Panc1 (cell line): Measurements from ENCODE around the gene DQX1. TPM values are rescaled to one million over a fixed set of nuclear protein-coding genes. Genes with fewer than 3 reads are reported as not detected.

Experiments
- ATAC-seq: fragments of 200-7000 bp; cut with Tn5 transposase; 2 replicates; pipeline ENCODE4 v1.9.1; 2020; ENCODE audit warnings: mild to moderate bottlenecking, moderate library complexity
- BruUV-seq: library from RNA; stranded (reverse); fragments of 400-500 nt; replicated peaks from 2 replicates; lab custom pipeline; 2021; lab: Mats Ljungman, UMichigan
- CTCF ChIA-PET: fragments of 300-600 bp; sonication (Branson Sonifier 250); formaldehyde crosslinking; loops from one replicate; lab custom pipeline; 2022; ENCODE audit warnings: antibody characterized with exemption; lab: Charles Lee
- POLR2A ChIA-PET: fragments of 300-600 bp; sonication (Branson Sonifier 250); formaldehyde crosslinking; loops from one replicate; lab custom pipeline; 2022; ENCODE audit warnings: antibody characterized with exemption; lab: Charles Lee
- DNase-seq: peaks from one replicate; pipeline ENCODE4 v3.0.0-alpha.2; 2010; ENCODE audit warnings: low read depth, low spot score
- H3K27ac ChIP-seq: 2 replicates; pipeline ENCODE4 v1.5.1; 2011; ENCODE audit warnings: mild to moderate bottlenecking, low read length, inconsistent platforms
- H3K27me3 ChIP-seq: fragments of 200-500 bp; sonication (Bioruptor generic); 2 replicates; pipeline ENCODE4 v1.6.0; 2014; ENCODE audit warnings: low read length, inconsistent platforms; ENCODE audit not compliant: control insufficient read depth, insufficient read depth
- H3K36me3 ChIP-seq: fragments of 200-500 bp; sonication (Bioruptor generic); 2 replicates; pipeline ENCODE4 v1.5.1; 2014; ENCODE audit warnings: inconsistent platforms, mild to moderate bottlenecking, low read length, moderate library complexity; ENCODE audit not compliant: control insufficient read depth, insufficient read depth
- H3K4me1 ChIP-seq: 2 replicates; pipeline ENCODE4 v1.5.1; 2011; ENCODE audit warnings: inconsistent platforms, mild to moderate bottlenecking, low read length, moderate library complexity; ENCODE audit not compliant: control insufficient read depth, insufficient read depth
- H3K4me3 ChIP-seq, 2 experiments: 2 replicates each; pipeline ENCODE4 v1.5.1; 2011 to 2012; ENCODE audit warnings: low read depth in 2 of 2, low read length in 2 of 2, mild to moderate bottlenecking in 2 of 2, inconsistent platforms in 1 of 2, moderate library complexity in 1 of 2
- H3K9me3 ChIP-seq: fragments of 200-500 bp; sonication (Bioruptor generic); 2 replicates; pipeline ENCODE4 v1.5.1; 2014; ENCODE audit warnings: low read depth, mild to moderate bottlenecking, inconsistent platforms, low read length, moderate library complexity; ENCODE audit not compliant: control insufficient read depth, insufficient read depth
- CTCF ChIP-seq: fragments of 450-650 bp; IDR thresholded peaks from 2 replicates; pipeline ENCODE4 v1.5.1; 2017; ENCODE audit warnings: mild to moderate bottlenecking
- POLR2AphosphoS5 ChIP-seq: IDR thresholded peaks from 2 replicates; pipeline ENCODE4 v1.6.1; 2012; ENCODE audit warnings: mild to moderate bottlenecking, low read depth, low read length, moderate library complexity
- SIN3A ChIP-seq: IDR thresholded peaks from 2 replicates; pipeline ENCODE4 v1.6.1; 2012; ENCODE audit warnings: low read depth, mild to moderate bottlenecking, low read length, moderate library complexity, borderline replicate concordance; ENCODE audit not compliant: insufficient read depth
- TCF7L2 ChIP-seq: IDR thresholded peaks from 2 replicates; pipeline ENCODE4 v1.6.1; 2011; ENCODE audit warnings: mild to moderate bottlenecking, low read depth, low read length, inconsistent platforms
- in situ Hi-C: cut with HindIII; loops from 2 replicates; pipeline ENCODE4 v1.10.0; 2016; ENCODE audit warnings: low sequenced_read_pairs, low pct_unique_long_range_greater_than_20kb
- intact Hi-C: fragments of 100-400 bp; cut with micrococcal nuclease; formaldehyde crosslinking; loops from one replicate; pipeline ENCODE4 v1.10.0; 2022; ENCODE audit not compliant: unreplicated experiment
- total RNA-seq: library from RNA; stranded (reverse); gene quantifications from one replicate; pipeline ENCODE4 v1.2.1, GENCODE V29; 2021; ENCODE audit not compliant: unreplicated experiment
- TF ChIP-seq, protein P1 (sequence below), 2 experiments: IDR thresholded peaks; 2 replicates each; pipeline ENCODE4 v1.6.1; 2011 to 2012; ENCODE audit warnings: low read depth in 2 of 2, control low read depth in 1 of 2, low read length in 1 of 2, mild to moderate bottlenecking in 1 of 2, moderate library complexity in 1 of 2; ENCODE audit not compliant: insufficient read depth in 1 of 2

DQX1 gene
- total RNA-seq, 1 experiment from 2014 or later = 0.41 TPM

DNA sequence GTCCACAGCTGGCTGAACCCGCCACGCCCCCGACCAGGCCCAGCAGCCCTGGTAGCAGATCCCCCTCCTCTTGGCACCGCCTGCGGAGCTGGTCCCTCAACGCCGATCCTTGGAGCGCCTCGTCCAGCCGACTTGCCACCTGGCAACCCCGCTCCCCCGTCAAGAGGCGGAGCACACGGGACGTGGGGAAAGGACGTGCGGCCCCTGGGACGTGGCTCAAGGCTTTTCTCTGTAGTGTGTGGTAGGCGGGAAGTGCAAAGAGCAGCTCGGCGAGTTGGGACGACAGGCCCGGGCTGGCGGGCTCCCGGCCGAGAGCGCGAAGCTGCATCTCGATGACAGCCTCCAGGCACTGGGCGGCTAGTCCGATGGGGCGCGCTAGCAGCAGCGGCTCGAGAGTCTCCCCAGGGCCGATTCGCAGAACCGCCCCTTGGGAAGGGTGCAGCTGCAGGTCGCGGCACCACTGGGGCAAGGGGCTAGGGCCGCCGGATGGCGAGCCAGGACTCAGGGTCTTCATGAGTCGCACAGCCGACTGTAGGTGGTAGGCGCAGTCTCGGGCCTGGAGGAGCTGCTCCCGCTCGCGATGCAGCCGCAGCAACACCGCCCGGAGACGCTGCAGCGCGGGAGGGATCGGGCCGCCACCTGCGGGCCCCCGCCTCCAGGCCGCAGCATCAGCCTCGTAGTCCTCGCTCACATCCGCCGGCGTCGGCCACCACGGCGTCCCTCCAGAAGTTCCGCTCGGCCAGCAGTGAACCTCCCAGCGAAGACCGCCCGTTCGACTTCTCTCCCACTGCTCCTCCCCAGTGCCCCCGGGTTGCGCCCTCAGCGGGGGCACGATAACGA, 43.9 kb downstream of the DQX1 start:
- peak overlapping the region; percentile 99 for H3K27ac ChIP-seq
- H3K27me3 ChIP-seq = no peaks in the 10 kb centered on the region
- ChIA-PET CTCF (interaction anchor here (0.6 to 2.3 kb wide), 4 partner anchors 9 to 106 kb away, joined by 5 to 9 read pairs (median 6); partner anchors contain the start of gene MRPL53), POLR2A (no interaction called here)
- TF ChIP-seq CTCF (no peak), SIN3A (no peak), POLR2AphosphoS5 (no peak), TCF7L2 (no peak)
- TF ChIP-seq, protein P1, sequence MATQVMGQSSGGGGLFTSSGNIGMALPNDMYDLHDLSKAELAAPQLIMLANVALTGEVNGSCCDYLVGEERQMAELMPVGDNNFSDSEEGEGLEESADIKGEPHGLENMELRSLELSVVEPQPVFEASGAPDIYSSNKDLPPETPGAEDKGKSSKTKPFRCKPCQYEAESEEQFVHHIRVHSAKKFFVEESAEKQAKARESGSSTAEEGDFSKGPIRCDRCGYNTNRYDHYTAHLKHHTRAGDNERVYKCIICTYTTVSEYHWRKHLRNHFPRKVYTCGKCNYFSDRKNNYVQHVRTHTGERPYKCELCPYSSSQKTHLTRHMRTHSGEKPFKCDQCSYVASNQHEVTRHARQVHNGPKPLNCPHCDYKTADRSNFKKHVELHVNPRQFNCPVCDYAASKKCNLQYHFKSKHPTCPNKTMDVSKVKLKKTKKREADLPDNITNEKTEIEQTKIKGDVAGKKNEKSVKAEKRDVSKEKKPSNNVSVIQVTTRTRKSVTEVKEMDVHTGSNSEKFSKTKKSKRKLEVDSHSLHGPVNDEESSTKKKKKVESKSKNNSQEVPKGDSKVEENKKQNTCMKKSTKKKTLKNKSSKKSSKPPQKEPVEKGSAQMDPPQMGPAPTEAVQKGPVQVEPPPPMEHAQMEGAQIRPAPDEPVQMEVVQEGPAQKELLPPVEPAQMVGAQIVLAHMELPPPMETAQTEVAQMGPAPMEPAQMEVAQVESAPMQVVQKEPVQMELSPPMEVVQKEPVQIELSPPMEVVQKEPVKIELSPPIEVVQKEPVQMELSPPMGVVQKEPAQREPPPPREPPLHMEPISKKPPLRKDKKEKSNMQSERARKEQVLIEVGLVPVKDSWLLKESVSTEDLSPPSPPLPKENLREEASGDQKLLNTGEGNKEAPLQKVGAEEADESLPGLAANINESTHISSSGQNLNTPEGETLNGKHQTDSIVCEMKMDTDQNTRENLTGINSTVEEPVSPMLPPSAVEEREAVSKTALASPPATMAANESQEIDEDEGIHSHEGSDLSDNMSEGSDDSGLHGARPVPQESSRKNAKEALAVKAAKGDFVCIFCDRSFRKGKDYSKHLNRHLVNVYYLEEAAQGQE (IDR thresholded peaks at IDR 0.05; ENCODE audit: insufficient read depth in 1 of 2, low read depth in 2 of 2, low read length in 1 of 2) = no peak
- intact Hi-C loops (loop anchor here (2.0 to 5.0 kb wide), 2 partner anchors 49 to 105 kb away; no protein-coding TSS in a partner anchor), in situ Hi-C loops (no loop called here)
- DNase-seq (no peak), ATAC-seq (peak; percentile 72)
- peaks cover 3% of the 10 kb centered on the region; the same call in 1 of the 2 replicates for H3K36me3 ChIP-seq
- TSS peak; percentile 90 for BruUV-seq
- peak overlapping the region; percentile 84 to 99 for H3K4me3 ChIP-seq
- peaks cover 16% of the 10 kb centered on the region for H3K4me1 ChIP-seq
- H3K9me3 ChIP-seq = no peaks in the 10 kb centered on the region

DNA sequence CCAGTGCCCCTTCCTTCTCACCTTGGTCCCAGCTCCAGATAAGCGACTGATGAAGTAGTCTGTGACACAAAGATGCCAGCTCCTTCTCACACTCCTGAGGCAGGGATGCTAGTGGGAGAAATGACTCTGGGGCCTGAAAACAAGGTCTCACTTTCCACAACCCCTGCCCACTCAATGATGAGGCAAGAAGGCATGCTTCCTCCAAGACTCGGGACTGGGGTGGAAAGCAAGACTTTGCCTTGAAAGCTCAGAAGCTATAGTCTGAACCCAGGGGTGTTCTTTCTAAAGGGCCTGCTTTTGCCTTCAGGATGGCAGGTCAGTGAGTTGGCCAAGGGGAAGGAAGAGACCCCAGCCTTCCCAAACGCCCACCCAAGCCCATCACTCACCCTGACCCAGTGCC, 44.6 kb downstream of the DQX1 start:
- Histone ChIP-seq H3K27me3 (no peaks in the 10 kb centered on the region), H3K36me3 (peaks cover 3% of the 10 kb centered on the region; the same call in 1 of the 2 replicates), H3K4me1 (peaks cover 16% of the 10 kb centered on the region), H3K4me3 (peak overlapping the region; percentile 84 to 99), H3K9me3 (no peaks in the 10 kb centered on the region), H3K27ac (peak overlapping the region; percentile 99)
- TF ChIP-seq SIN3A (no peak), POLR2AphosphoS5 (no peak), CTCF (no peak), TCF7L2 (no peak)
- TF ChIP-seq, protein P1 (IDR thresholded peaks at IDR 0.05; ENCODE audit: insufficient read depth in 1 of 2, low read depth in 2 of 2, low read length in 1 of 2) = no peak
- DNase-seq (no peak), ATAC-seq (no peak)
- POLR2A ChIA-PET = interaction anchor here (0.7 kb wide), 1 partner anchor 23 kb away, joined by 3 read pairs; the partner anchor contains the start of gene WBP1
- CTCF ChIA-PET = no interaction called here
- in situ Hi-C loops (no loop called here), intact Hi-C loops (loop anchor here (5.0 kb wide), 1 partner anchor 106 kb away; no protein-coding TSS in a partner anchor)
- BruUV-seq = no TSS peak
